GM12878 (cell line): ENCODE results near the gene B4GALT5. TPM values are rescaled to one million over a fixed set of nuclear protein-coding genes. Genes with fewer than 3 reads are reported as not detected.

Experiments
- ATF3 ChIP-seq: IDR thresholded peaks from 2 replicates; pipeline ENCODE4 v1.6.1; 2011; ENCODE audit warnings: low read depth, mild to moderate bottlenecking, low read length, moderate library complexity, borderline replicate concordance; ENCODE audit errors: extremely low read depth
- BCL11A ChIP-seq: IDR thresholded peaks from 2 replicates; pipeline ENCODE4 v1.6.1; 2011; ENCODE audit warnings: low read depth, low read length
- BHLHE40 ChIP-seq, 2 experiments: fragments of 450-650 bp in 1 of 2; IDR thresholded peaks; 2 replicates each; pipeline ENCODE4 v1.6.1; 2011 to 2017; ENCODE audit warnings: low read depth in 2 of 2, borderline replicate concordance in 1 of 2, improper control_type of control experiment in 1 of 2, low read length in 1 of 2, mild to moderate bottlenecking in 1 of 2
- BMI1 ChIP-seq: fragments of 450-650 bp; IDR thresholded peaks from 2 replicates; pipeline ENCODE4 v1.6.1; 2016; ENCODE audit warnings: mild to moderate bottlenecking, moderate library complexity, borderline replicate concordance
- CHD1 ChIP-seq: IDR thresholded peaks from 2 replicates; pipeline ENCODE4 v1.6.1; 2012; ENCODE audit warnings: low read depth, low read length, improper control_type of control experiment
- CREM ChIP-seq: IDR thresholded peaks from 2 replicates; pipeline ENCODE4 v1.6.1; 2014; ENCODE audit warnings: antibody characterized with exemption, low read depth
- IKZF2 ChIP-seq, 2 experiments: fragments of 450-650 bp; IDR thresholded peaks; 2 replicates each; pipeline ENCODE4 v1.6.1; 2017; ENCODE audit warnings: mild to moderate bottlenecking in 2 of 2, moderate library complexity in 2 of 2
- KLF5 ChIP-seq: fragments of 450-650 bp; IDR thresholded peaks from 2 replicates; pipeline ENCODE4 v1.6.1; 2014; ENCODE audit warnings: mild to moderate bottlenecking; ENCODE audit not compliant: partially characterized antibody
- MEF2A ChIP-seq: IDR thresholded peaks from 2 replicates; pipeline ENCODE4 v1.6.1; 2011; ENCODE audit warnings: low read depth, mild to moderate bottlenecking, low read length, moderate library complexity; ENCODE audit not compliant: insufficient read depth
- NFYB ChIP-seq: IDR thresholded peaks from 2 replicates; pipeline ENCODE4 v1.6.1; 2011; ENCODE audit warnings: low read depth, mild to moderate bottlenecking, low read length, improper control_type of control experiment, moderate library complexity; ENCODE audit not compliant: insufficient read depth
- POLR2A ChIP-seq: IDR thresholded peaks from 2 replicates; pipeline ENCODE4 v1.6.1; 2011; ENCODE audit warnings: low read depth, mild to moderate bottlenecking, low read length
- POLR2AphosphoS5 ChIP-seq: IDR thresholded peaks from 2 replicates; pipeline ENCODE4 v1.6.1; 2011; ENCODE audit warnings: mild to moderate bottlenecking, low read length, inconsistent platforms
- SKIL ChIP-seq: fragments of 450-650 bp; IDR thresholded peaks from 2 replicates; pipeline ENCODE4 v1.6.1; 2017; ENCODE audit warnings: mild to moderate bottlenecking, low read depth, inconsistent platforms; ENCODE audit not compliant: poor library complexity, severe bottlenecking
- ZNF384 ChIP-seq: IDR thresholded peaks from 2 replicates; pipeline ENCODE4 v1.6.1; 2012; ENCODE audit warnings: low read depth, mild to moderate bottlenecking, low read length, improper control_type of control experiment, borderline replicate concordance
- polyA plus RNA-seq, 11 experiments: library from polyadenylated mRNA; depleted of rRNA in 4 of 11; unstranded in 6 of 11; stranded (reverse) in 5 of 11; fragments of >200 nt; fragmentation: Nextera tagmentation in 4 of 11; fragmentation: Illumina TruSeq in 1 of 11; extraction: Ambion mirVana in 4 of 11; extraction: Trizol in 1 of 11; gene quantifications; 1 replicate in 1 of 11; 2 replicates in 10 of 11; pipeline versions ENCODE4 v1.2.1 to v1.2.3, GENCODE V29; 2011 to 2016; ENCODE audit warnings: inconsistent platforms in 2 of 11, missing spikeins in 2 of 11, low read depth in 1 of 11
- total RNA-seq, 4 experiments: library from RNA; depleted of rRNA in 3 of 4; stranded (reverse); fragments of >200 nt in 3 of 4; fragmentation: Illumina TruSeq in 1 of 4; extraction: Trizol in 1 of 4; gene quantifications; 2 replicates each; pipeline versions ENCODE4 v1.2.1 to v1.2.3, GENCODE V29; 2013 to 2021
- TF ChIP-seq, protein P1 (sequence below): fragments of 450-650 bp; IDR thresholded peaks from 2 replicates; pipeline ENCODE4 v1.6.1; 2017; ENCODE audit warnings: mild to moderate bottlenecking, moderate library complexity
- TF ChIP-seq, protein P2 (sequence below): IDR thresholded peaks from 2 replicates; pipeline ENCODE4 v1.6.1; 2012; ENCODE audit warnings: low read length, inconsistent platforms
- TF ChIP-seq, protein P3 (sequence below): fragments of 450-650 bp; IDR thresholded peaks from 2 replicates; pipeline ENCODE4 v1.6.1; 2017; ENCODE audit warnings: mild to moderate bottlenecking, moderate library complexity

The B4GALT5 gene
- total and polyA plus RNA-seq, 10 of the 15 experiments (the other 5 are each of a cell fraction or from before 2014, with no cell fraction given): 2.0 to 55.5 (median 20.2) TPM

GRCh38 chr20:49630396-49630951 lies 83.2 kb downstream of the B4GALT5 start (continued):
- TF ChIP-seq KLF5: peak; percentile 96
- TF ChIP-seq POLR2AphosphoS5: no peak
- TF ChIP-seq ATF3: no peak
- TF ChIP-seq, protein P1, sequence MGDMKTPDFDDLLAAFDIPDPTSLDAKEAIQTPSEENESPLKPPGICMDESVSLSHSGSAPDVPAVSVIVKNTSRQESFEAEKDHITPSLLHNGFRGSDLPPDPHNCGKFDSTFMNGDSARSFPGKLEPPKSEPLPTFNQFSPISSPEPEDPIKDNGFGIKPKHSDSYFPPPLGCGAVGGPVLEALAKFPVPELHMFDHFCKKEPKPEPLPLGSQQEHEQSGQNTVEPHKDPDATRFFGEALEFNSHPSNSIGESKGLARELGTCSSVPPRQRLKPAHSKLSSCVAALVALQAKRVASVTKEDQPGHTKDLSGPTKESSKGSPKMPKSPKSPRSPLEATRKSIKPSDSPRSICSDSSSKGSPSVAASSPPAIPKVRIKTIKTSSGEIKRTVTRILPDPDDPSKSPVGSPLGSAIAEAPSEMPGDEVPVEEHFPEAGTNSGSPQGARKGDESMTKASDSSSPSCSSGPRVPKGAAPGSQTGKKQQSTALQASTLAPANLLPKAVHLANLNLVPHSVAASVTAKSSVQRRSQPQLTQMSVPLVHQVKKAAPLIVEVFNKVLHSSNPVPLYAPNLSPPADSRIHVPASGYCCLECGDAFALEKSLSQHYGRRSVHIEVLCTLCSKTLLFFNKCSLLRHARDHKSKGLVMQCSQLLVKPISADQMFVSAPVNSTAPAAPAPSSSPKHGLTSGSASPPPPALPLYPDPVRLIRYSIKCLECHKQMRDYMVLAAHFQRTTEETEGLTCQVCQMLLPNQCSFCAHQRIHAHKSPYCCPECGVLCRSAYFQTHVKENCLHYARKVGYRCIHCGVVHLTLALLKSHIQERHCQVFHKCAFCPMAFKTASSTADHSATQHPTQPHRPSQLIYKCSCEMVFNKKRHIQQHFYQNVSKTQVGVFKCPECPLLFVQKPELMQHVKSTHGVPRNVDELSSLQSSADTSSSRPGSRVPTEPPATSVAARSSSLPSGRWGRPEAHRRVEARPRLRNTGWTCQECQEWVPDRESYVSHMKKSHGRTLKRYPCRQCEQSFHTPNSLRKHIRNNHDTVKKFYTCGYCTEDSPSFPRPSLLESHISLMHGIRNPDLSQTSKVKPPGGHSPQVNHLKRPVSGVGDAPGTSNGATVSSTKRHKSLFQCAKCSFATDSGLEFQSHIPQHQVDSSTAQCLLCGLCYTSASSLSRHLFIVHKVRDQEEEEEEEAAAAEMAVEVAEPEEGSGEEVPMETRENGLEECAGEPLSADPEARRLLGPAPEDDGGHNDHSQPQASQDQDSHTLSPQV: peak; percentile 38; the same call in 1 of the 2 replicates
- TF ChIP-seq IKZF2 (IDR thresholded peaks at IDR 0.05): peak; percentile 65 to 70
- peak; percentile 97 for TF ChIP-seq SKIL
- TF ChIP-seq POLR2A: peak; percentile 64
- peak; percentile 31; the same call in 1 of the 2 replicates for TF ChIP-seq BMI1
- TF ChIP-seq BCL11A: no peak
- no peak for TF ChIP-seq NFYB
- TF ChIP-seq BHLHE40 (IDR thresholded peaks at IDR 0.05; ENCODE audit: borderline replicate concordance in 1 of 2, low read depth in 2 of 2, low read length in 1 of 2): peak; percentile 76 to 80; a peak in 3 of 4 replicates
- TF ChIP-seq, protein P2, sequence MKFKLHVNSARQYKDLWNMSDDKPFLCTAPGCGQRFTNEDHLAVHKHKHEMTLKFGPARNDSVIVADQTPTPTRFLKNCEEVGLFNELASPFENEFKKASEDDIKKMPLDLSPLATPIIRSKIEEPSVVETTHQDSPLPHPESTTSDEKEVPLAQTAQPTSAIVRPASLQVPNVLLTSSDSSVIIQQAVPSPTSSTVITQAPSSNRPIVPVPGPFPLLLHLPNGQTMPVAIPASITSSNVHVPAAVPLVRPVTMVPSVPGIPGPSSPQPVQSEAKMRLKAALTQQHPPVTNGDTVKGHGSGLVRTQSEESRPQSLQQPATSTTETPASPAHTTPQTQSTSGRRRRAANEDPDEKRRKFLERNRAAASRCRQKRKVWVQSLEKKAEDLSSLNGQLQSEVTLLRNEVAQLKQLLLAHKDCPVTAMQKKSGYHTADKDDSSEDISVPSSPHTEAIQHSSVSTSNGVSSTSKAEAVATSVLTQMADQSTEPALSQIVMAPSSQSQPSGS: peak; percentile 70; the same call in 1 of the 2 replicates
- TF ChIP-seq ZNF384: 0 out of 2 replicates have a peak, but pooled peaks have one; percentile 55
- TF ChIP-seq CREM: 0 out of 2 replicates have a peak, but pooled peaks have one; percentile 14
- peak; percentile 93 for TF ChIP-seq MEF2A
- TF ChIP-seq, protein P3, sequence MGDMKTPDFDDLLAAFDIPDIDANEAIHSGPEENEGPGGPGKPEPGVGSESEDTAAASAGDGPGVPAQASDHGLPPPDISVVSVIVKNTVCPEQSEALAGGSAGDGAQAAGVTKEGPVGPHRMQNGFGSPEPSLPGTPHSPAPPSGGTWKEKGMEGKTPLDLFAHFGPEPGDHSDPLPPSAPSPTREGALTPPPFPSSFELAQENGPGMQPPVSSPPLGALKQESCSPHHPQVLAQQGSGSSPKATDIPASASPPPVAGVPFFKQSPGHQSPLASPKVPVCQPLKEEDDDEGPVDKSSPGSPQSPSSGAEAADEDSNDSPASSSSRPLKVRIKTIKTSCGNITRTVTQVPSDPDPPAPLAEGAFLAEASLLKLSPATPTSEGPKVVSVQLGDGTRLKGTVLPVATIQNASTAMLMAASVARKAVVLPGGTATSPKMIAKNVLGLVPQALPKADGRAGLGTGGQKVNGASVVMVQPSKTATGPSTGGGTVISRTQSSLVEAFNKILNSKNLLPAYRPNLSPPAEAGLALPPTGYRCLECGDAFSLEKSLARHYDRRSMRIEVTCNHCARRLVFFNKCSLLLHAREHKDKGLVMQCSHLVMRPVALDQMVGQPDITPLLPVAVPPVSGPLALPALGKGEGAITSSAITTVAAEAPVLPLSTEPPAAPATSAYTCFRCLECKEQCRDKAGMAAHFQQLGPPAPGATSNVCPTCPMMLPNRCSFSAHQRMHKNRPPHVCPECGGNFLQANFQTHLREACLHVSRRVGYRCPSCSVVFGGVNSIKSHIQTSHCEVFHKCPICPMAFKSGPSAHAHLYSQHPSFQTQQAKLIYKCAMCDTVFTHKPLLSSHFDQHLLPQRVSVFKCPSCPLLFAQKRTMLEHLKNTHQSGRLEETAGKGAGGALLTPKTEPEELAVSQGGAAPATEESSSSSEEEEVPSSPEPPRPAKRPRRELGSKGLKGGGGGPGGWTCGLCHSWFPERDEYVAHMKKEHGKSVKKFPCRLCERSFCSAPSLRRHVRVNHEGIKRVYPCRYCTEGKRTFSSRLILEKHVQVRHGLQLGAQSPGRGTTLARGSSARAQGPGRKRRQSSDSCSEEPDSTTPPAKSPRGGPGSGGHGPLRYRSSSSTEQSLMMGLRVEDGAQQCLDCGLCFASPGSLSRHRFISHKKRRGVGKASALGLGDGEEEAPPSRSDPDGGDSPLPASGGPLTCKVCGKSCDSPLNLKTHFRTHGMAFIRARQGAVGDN: peak; percentile 67
- TF ChIP-seq CHD1: 0 out of 2 replicates have a peak, but pooled peaks have one; percentile 63
